HG03378 (cell line): ENCODE results near the gene THSD4.

Experiments
- ATAC-seq: cut with Tn5 transposase; IDR thresholded peaks from one replicate; pipeline ENCODE4 v1.9.1; 2021; ENCODE audit warnings: mild to moderate bottlenecking, moderate library complexity; ENCODE audit not compliant: unreplicated experiment

Gene THSD4

GRCh38 chr15:71215126-71215894 is 100.0 kb downstream of the THSD4 start:
- ATAC-seq, result no peak

DNA sequence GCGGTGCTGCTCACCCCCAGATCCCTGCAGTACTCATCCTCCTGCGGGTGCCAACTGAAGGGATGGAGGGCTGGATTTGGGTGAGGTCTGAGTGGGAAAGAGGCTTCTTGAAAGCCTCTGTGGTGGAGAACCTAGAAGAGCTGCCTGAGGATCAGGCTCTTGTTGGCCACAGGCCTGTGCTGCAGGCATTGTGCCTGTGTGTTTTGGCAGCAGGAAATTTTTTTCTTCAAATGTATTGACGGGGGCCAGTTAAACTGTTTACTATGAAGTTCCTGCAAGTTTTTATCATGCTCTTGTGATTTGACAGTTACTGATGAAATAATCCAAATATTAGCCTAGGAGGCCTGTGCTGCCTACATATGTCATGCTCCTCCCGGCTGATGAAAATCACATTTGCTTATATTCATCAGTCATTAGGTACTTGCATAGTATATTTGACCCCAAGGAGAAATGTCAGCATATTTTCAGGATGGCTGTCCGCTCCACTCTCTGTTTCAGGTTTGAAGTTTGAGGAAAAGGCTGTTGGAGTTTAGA is 103.1 kb downstream of the THSD4 start:
- ATAC-seq, result no peak

GRCh38 chr15:71219101-71219500 is 103.8 kb downstream of the THSD4 start:
- no peak for ATAC-seq

DNA sequence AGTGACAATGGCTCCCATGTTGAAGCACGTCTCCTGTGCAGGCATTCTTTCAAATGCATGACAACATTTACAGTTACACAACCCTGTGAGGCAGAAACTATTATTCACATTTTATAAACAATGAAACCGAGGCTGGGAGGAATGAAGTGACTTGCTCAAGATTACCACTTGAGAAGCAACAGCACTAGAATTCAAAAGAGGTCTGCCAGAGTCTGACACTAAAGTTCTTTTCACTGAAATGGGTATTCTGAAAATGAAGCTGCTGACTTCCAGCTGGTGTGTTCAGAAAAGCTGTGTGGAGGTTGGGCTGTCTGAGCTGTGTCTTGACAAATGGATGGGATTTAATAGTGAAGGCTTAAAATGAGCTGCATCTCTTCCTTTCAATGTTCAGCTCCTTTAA is 104.4 kb downstream of the THSD4 start:
- no peak for ATAC-seq

- no peak for ATAC-seq
These were observed 105.6 kb downstream of the THSD4 start for GRCh38 chr15:71220828-71221227.

- ATAC-seq, result no peak
These were observed 106.1 kb downstream of the THSD4 start for GRCh38 chr15:71221417-71221816.

GRCh38 chr15:71223516-71223915 is 108.2 kb downstream of the THSD4 start:
- no peak for ATAC-seq

GRCh38 chr15:71224024-71224423 is 108.8 kb downstream of the THSD4 start:
- ATAC-seq, result no peak

DNA sequence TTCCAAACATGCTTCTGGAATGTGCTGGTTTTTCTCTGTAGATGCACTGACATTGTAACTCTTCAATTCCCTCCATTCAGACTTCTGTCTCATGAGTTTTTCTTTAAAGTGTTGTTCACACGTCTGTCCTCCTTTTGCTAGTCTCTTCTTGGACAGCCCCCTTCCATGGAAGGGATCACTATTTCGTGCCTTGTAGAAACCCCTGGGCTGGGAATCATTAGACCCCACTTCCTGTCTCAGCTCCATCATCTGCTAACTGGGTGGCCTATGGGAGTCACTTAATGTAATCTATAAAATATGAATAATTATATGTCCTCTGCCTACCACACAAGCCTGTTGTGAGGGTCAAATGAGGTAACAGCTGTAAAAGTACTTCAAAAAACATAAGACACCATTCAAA is 110.6 kb downstream of the THSD4 start:
- ATAC-seq, result no peak

DNA sequence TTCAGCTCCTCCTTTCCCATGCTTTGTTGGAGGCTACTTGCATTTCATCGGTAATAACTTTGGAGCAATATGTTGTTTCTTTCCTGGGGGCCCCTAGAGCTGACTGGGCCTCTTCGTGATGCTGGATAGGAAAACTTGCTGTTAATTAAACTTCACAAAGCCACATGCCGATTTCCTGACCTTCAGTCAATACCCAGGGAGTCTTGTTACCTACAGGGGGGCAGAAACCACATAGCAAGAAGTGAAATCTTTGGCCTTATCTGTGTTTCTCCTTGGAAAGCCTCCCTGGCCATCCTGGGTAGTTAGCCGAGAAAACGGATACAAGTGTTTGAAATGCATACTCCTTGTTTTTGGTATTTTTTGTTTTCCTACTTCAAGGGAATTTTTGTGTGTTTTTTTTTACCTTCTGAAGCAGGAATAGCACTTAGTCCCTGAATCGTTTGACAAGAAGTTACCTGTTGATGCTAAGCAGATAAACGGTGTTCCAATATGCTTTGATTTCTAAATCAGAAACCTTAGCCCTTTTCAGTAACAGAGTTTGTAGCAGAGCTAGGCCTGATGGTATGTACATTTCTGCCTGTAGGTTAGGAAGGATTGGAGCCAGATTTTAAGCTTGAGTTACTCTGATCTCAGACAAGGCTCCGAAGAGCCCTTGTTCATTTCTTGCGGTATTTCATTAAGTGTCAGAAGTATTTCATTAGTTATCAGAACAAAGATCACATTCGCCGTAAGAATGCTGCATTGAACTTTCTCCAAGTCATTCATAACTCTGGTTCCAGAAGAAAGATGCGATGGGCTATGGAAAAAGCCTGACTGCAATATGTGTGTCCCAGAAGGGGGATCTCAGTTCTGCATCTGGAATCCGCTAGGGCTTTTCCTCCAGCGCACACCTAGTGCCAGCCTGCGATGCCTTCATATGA is 111.5 kb downstream of the THSD4 start:
- no peak for ATAC-seq

DNA sequence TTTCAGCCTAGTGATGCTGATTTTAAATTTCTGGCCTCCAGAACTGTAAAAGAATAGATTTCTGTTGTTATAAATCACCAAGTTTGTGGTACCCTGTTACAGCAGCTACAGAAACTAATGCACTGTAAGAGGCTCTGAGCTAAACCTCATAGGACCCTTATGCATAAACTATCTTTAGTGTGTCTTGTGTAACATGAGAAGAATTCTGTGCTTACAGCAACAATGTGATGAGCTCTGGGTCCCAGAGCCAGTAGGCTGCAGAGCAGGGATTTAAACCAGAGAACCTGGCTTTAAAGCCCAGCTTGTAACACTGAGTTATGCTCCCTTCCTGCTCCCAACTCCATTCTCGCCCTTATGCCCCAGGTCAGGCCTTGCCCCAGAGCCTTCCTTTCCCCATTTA is 113.1 kb downstream of the THSD4 start:
- ATAC-seq, result no peak

DNA sequence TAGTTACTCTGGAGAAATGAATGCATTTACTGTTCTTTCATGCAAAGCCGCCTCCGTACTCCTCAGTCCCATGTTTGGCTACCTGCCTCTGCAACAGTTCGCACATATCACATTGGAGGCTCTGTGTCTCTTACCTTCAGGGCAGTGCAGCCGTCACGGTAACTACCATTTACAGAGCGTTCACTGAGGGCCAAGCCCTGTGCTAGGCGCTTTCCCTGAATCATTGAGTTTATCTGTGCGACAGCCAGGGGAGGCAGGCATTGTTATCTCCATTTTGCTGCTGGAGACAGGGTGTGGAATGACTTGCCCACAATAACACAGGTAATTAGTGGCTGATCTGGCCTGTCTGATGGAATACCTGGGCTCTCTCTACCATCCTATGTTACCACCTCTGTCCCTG is 115.0 kb downstream of the THSD4 start:
- ATAC-seq, result no peak

DNA sequence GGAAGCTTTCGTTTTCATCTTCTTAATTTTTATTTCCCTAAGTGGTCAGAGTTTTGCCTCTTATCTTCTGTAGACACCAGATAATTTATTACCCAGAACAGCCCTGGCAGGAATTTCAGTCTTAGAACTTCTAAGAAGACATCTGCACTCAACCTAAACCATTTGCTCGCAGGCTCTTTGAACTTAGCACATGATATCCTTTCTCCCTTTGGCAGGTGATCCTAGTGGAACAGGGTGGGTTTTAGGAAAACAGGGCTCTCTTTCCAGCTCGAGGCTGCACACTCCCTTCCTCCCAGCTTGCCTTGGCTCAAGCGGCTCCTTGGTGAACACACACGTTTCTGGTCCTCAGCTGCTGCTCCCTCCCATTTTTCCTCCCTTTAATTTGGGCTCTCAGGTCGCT is 116.5 kb downstream of the THSD4 start:
- no peak for ATAC-seq

GRCh38 chr15:71232411-71232810 is 117.1 kb downstream of the THSD4 start:
- no peak for ATAC-seq

- ATAC-seq, result no peak
These were observed 122.4 kb downstream of the THSD4 start for GRCh38 chr15:71237456-71238188.

- ATAC-seq, result no peak
These were observed 123.7 kb downstream of the THSD4 start for GRCh38 chr15:71238926-71239325.

- no peak for ATAC-seq
These were observed 124.5 kb downstream of the THSD4 start for GRCh38 chr15:71239592-71240364.

DNA sequence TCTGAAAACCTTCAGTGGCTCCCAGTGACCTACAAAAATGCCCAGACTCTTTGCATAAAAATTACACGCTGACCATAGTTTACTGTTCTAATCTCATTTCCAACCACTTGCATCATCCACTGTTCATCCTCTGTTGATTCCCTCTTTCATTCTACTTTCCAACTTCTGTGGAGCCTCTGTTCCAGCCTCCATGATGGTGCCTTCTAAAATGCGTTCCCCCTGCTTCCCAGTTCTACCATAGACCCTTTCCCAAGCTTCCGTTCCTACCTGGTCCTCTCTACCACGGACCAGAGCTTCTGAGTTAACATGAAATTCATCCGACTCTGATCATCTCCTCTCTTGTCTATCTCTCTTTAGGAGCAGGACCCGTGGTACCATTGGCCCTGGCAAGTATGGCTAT is 127.0 kb downstream of the THSD4 start:
- ATAC-seq, result no peak

DNA sequence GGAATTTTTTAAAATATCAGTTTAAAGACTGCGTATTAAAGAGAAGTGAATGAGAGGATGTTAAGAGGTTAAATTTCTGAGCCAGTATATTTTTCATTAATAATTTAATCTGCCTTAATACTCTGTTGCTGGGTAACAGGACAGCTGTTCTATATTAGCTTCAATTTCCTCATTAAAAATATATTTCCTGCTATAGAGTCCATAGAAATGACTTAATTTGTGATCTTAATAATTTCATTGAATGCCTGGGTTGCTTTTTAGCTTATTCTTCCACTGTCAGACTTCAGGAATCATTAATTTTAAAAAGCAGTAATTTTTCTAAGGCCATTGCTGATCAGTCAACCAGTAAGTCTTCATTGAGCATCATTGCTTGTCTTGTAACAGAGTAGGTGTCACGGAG is 129.0 kb downstream of the THSD4 start:
- no peak for ATAC-seq

DNA sequence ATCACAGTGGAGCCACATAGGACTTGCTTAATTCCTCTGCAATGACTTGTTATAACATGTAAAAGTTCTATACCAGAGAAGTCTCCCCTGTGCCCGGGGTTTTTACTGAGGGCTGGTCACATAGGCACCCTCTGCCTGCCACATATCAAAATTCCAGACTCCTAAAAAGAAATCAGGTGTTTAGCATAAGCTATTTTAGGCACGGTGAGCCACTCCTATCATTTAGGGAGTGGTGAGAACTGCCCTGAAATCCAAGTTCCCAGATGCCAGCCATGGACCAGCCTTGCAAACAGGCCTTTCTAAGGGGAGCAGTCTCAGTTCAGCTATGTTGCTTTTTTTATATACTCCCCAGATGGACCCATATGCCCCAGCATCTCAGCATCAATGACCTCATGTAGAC is 130.3 kb downstream of the THSD4 start:
- ATAC-seq, result no peak
